WTC11 (cell line): ENCODE measurements around the gene CPPED1. TPM values are rescaled to one million over a fixed set of nuclear protein-coding genes. Genes with fewer than 3 reads are reported as not detected.

Experiments
- ATAC-seq: fragments of 200-7000 bp; cut with Tn5 transposase; 2 replicates; pipeline ENCODE4 v1.10.0; 2021; ENCODE audit warnings: mild to moderate bottlenecking, moderate library complexity
- CTCF ChIA-PET: fragments of 300-600 bp; sonication (Branson Sonifier 250); formaldehyde crosslinking; loops from one replicate; lab custom pipeline; 2021; ENCODE audit warnings: antibody characterized with exemption; lab: Charles Lee
- POLR2A ChIA-PET: fragments of 350-600 bp; sonication (Branson Sonifier 250); formaldehyde crosslinking; loops from one replicate; lab custom pipeline; 2021; ENCODE audit warnings: antibody characterized with exemption; lab: Charles Lee
- DNase-seq: peaks from one replicate; pipeline ENCODE4 v3.0.0; 2021; ENCODE audit warnings: low spot score
- H3K27ac Mint-ChIP-seq: 2 replicates; pipeline ENCODE4 v1.8.0; 2021; ENCODE audit warnings: mixed read lengths
- H3K27me3 Mint-ChIP-seq: 2 replicates; pipeline ENCODE4 v1.8.0; 2021; ENCODE audit warnings: low read depth, mild to moderate bottlenecking, moderate library complexity, mixed read lengths
- H3K36me3 Mint-ChIP-seq: 2 replicates; pipeline ENCODE4 v1.8.0; 2021; ENCODE audit warnings: mixed read lengths
- H3K4me1 Mint-ChIP-seq: 2 replicates; pipeline ENCODE4 v1.8.0; 2022; ENCODE audit warnings: mixed read lengths
- H3K4me3 Mint-ChIP-seq: 2 replicates; pipeline ENCODE4 v1.8.0; 2021; ENCODE audit warnings: mild to moderate bottlenecking, moderate library complexity, mixed read lengths
- H3K9me3 Mint-ChIP-seq: 2 replicates; pipeline ENCODE4 v1.8.0; 2021; ENCODE audit warnings: mixed read lengths
- GTF2I ChIP-seq: fragments of 250-450 bp; sonication (Bioruptor Pico); conservative IDR thresholded peaks from 2 replicates; pipeline ENCODE4 v1.4.0; 2021; ENCODE audit warnings: mild to moderate bottlenecking
- MXD4 ChIP-seq: fragments of 250-450 bp; sonication (Bioruptor Pico); IDR thresholded peaks from 2 replicates; pipeline ENCODE4 v1.8.0; 2021; ENCODE audit warnings: mild to moderate bottlenecking, moderate library complexity, borderline replicate concordance
- MYBL2 ChIP-seq: sonication (generic); formaldehyde crosslinking; IDR thresholded peaks from 2 replicates; pipeline ENCODE4 v1.8.1; 2023; ENCODE audit warnings: mild to moderate bottlenecking, moderate library complexity, missing genetic modification reagents
- RELA ChIP-seq: sonication (generic); formaldehyde crosslinking; IDR thresholded peaks from 2 replicates; pipeline ENCODE4 v1.8.1; 2022; ENCODE audit warnings: missing genetic modification reagents, mild to moderate bottlenecking, borderline replicate concordance
- TEAD4 ChIP-seq: sonication (generic); formaldehyde crosslinking; IDR thresholded peaks from 2 replicates; pipeline ENCODE4 v1.8.0; 2022; ENCODE audit warnings: mild to moderate bottlenecking, missing genetic modification reagents
- ZBTB21 ChIP-seq: sonication (generic); formaldehyde crosslinking; IDR thresholded peaks from 2 replicates; pipeline ENCODE4 v1.8.1; 2023; ENCODE audit warnings: mild to moderate bottlenecking, missing genetic modification reagents, borderline replicate concordance
- ZNF317 ChIP-seq: sonication (generic); formaldehyde crosslinking; IDR thresholded peaks from 2 replicates; pipeline ENCODE4 v1.8.1; 2023; ENCODE audit warnings: low read depth, mild to moderate bottlenecking, moderate library complexity, missing genetic modification reagents, borderline replicate concordance
- total RNA-seq: library from RNA; stranded (reverse); gene quantifications from 3 replicates; pipeline ENCODE4 v1.2.3, GENCODE V29; 2021
- TF ChIP-seq, protein P1 (sequence below): sonication (generic); formaldehyde crosslinking; IDR thresholded peaks from 2 replicates; pipeline ENCODE4 v1.8.0; 2023; ENCODE audit warnings: missing genetic modification reagents, mild to moderate bottlenecking, borderline replicate concordance
- TF ChIP-seq, protein P2 (sequence below): sonication (generic); formaldehyde crosslinking; IDR thresholded peaks from 2 replicates; pipeline ENCODE4 v1.8.1; 2023; ENCODE audit warnings: mild to moderate bottlenecking, missing genetic modification reagents, moderate library complexity
- TF ChIP-seq, protein P3 (sequence below): fragments of 250-450 bp; sonication (Bioruptor Pico); IDR thresholded peaks from 2 replicates; pipeline ENCODE4 v1.8.0; 2021; ENCODE audit warnings: mild to moderate bottlenecking
- TF ChIP-seq, protein P4 (sequence below): sonication (generic); formaldehyde crosslinking; IDR thresholded peaks from 2 replicates; pipeline ENCODE4 v1.8.0; 2022; ENCODE audit warnings: mild to moderate bottlenecking, missing genetic modification reagents
- TF ChIP-seq, protein P5 (sequence below): sonication (generic); formaldehyde crosslinking; IDR thresholded peaks from 2 replicates; pipeline ENCODE4 v1.8.0; 2022; ENCODE audit warnings: mild to moderate bottlenecking, missing genetic modification reagents
- TF ChIP-seq, protein P6 (sequence below): fragments of 250-450 bp; sonication (Bioruptor Pico); conservative IDR thresholded peaks from 2 replicates; pipeline ENCODE4 v1.9.0; 2021; ENCODE audit warnings: mild to moderate bottlenecking
- TF ChIP-seq, protein P7 (sequence below): fragments of 250-450 bp; sonication (Bioruptor Pico); IDR thresholded peaks from 2 replicates; pipeline ENCODE4 v1.9.0; 2021; ENCODE audit warnings: moderate library complexity, mild to moderate bottlenecking, inconsistent platforms, borderline replicate concordance
- TF ChIP-seq, protein P8 (sequence below): sonication (generic); formaldehyde crosslinking; conservative IDR thresholded peaks from 2 replicates; pipeline ENCODE4 v1.8.1; 2022; ENCODE audit warnings: mild to moderate bottlenecking, missing genetic modification reagents
- TF ChIP-seq, protein P9 (sequence below): sonication (generic); formaldehyde crosslinking; IDR thresholded peaks from 2 replicates; pipeline ENCODE4 v1.8.1; 2022; ENCODE audit warnings: mild to moderate bottlenecking, missing genetic modification reagents, moderate library complexity, borderline replicate concordance
- TF ChIP-seq, protein P10 (sequence below): sonication (generic); formaldehyde crosslinking; IDR thresholded peaks from 2 replicates; pipeline ENCODE4 v1.8.0; 2023; ENCODE audit warnings: mild to moderate bottlenecking, missing genetic modification reagents

Gene CPPED1
- total RNA-seq, 1 experiment from 2014 or later, result 8.8 TPM

DNA sequence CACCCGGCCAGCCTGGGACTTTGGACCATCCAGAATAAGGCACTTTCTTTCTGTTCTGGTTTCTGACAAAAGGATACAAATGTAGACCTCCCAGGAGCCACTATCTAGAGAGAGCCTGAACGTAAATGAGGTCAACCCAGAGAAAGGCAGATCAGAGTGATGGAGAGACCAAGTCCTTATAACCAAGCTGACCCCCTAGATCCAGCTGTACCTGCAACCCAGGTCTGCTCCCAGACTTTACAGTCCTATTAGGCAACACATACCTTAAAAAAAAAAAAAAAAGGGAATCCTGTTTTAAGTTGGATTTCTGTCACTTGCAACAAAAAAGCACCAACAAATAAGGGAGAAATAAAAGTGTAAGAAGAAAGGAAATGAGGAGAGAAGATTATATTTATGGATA is 23.2 kb downstream of the CPPED1 start:
- H3K27me3 Mint-ChIP-seq, result no peaks in the 10 kb centered on the region
- POLR2A ChIA-PET, result no interaction called here
- H3K27ac Mint-ChIP-seq, result no peak overlapping the region
- no peak for DNase-seq
- peaks cover 14% of the 10 kb centered on the region; the same call in 1 of the 2 replicates for H3K9me3 Mint-ChIP-seq
- no peak for TF ChIP-seq RELA (CRISPR knock-in tag)
- TF ChIP-seq MXD4, result no peak
- no peak for TF ChIP-seq ZNF317 (CRISPR knock-in tag)
- TF ChIP-seq, protein P1, sequence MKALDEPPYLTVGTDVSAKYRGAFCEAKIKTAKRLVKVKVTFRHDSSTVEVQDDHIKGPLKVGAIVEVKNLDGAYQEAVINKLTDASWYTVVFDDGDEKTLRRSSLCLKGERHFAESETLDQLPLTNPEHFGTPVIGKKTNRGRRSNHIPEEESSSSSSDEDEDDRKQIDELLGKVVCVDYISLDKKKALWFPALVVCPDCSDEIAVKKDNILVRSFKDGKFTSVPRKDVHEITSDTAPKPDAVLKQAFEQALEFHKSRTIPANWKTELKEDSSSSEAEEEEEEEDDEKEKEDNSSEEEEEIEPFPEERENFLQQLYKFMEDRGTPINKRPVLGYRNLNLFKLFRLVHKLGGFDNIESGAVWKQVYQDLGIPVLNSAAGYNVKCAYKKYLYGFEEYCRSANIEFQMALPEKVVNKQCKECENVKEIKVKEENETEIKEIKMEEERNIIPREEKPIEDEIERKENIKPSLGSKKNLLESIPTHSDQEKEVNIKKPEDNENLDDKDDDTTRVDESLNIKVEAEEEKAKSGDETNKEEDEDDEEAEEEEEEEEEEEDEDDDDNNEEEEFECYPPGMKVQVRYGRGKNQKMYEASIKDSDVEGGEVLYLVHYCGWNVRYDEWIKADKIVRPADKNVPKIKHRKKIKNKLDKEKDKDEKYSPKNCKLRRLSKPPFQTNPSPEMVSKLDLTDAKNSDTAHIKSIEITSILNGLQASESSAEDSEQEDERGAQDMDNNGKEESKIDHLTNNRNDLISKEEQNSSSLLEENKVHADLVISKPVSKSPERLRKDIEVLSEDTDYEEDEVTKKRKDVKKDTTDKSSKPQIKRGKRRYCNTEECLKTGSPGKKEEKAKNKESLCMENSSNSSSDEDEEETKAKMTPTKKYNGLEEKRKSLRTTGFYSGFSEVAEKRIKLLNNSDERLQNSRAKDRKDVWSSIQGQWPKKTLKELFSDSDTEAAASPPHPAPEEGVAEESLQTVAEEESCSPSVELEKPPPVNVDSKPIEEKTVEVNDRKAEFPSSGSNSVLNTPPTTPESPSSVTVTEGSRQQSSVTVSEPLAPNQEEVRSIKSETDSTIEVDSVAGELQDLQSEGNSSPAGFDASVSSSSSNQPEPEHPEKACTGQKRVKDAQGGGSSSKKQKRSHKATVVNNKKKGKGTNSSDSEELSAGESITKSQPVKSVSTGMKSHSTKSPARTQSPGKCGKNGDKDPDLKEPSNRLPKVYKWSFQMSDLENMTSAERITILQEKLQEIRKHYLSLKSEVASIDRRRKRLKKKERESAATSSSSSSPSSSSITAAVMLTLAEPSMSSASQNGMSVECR (CRISPR knock-in tag), result no peak
- TF ChIP-seq, protein P2, sequence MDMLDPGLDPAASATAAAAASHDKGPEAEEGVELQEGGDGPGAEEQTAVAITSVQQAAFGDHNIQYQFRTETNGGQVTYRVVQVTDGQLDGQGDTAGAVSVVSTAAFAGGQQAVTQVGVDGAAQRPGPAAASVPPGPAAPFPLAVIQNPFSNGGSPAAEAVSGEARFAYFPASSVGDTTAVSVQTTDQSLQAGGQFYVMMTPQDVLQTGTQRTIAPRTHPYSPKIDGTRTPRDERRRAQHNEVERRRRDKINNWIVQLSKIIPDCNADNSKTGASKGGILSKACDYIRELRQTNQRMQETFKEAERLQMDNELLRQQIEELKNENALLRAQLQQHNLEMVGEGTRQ (CRISPR knock-in tag), result no peak
- TF ChIP-seq, protein P3, sequence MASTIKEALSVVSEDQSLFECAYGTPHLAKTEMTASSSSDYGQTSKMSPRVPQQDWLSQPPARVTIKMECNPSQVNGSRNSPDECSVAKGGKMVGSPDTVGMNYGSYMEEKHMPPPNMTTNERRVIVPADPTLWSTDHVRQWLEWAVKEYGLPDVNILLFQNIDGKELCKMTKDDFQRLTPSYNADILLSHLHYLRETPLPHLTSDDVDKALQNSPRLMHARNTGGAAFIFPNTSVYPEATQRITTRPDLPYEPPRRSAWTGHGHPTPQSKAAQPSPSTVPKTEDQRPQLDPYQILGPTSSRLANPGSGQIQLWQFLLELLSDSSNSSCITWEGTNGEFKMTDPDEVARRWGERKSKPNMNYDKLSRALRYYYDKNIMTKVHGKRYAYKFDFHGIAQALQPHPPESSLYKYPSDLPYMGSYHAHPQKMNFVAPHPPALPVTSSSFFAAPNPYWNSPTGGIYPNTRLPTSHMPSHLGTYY, result no peak
- TF ChIP-seq, protein P4, sequence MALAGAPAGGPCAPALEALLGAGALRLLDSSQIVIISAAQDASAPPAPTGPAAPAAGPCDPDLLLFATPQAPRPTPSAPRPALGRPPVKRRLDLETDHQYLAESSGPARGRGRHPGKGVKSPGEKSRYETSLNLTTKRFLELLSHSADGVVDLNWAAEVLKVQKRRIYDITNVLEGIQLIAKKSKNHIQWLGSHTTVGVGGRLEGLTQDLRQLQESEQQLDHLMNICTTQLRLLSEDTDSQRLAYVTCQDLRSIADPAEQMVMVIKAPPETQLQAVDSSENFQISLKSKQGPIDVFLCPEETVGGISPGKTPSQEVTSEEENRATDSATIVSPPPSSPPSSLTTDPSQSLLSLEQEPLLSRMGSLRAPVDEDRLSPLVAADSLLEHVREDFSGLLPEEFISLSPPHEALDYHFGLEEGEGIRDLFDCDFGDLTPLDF (CRISPR knock-in tag), result no peak
- TF ChIP-seq, protein P5, sequence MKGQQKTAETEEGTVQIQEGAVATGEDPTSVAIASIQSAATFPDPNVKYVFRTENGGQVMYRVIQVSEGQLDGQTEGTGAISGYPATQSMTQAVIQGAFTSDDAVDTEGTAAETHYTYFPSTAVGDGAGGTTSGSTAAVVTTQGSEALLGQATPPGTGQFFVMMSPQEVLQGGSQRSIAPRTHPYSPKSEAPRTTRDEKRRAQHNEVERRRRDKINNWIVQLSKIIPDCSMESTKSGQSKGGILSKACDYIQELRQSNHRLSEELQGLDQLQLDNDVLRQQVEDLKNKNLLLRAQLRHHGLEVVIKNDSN (CRISPR knock-in tag), result no peak
- TF ChIP-seq, protein P6, sequence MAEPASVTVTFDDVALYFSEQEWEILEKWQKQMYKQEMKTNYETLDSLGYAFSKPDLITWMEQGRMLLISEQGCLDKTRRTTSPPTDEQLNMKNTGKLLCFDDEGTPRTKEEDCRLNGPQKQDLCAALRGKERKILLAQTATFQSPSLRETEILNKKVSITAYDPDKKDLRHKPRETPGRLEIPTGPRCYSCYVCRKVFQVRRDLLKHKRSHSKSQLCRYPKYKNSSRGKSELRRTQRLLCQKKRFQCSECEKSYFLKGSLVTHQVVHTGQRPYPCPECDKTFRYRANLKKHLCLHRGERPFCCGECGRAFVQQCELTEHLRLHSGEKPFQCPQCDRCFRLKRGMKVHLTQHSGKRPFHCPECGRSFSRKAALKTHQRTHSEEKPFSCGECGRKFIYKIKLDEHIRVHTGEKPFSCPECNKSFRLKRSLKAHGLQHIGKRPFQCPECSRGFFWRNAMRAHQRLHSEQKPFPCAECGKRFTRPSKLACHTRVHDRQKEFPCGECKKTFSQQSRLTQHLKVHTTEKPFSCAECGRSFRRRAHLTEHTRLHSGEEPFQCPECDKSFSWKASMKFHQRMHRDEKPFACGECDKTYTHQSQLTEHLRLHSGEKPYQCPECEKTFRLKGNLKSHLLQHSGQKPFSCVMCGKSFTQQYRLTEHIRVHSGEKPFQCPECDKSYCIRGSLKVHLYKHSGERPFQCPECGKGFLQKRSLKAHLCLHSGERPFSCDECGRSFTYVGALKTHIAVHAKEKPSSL (CRISPR knock-in tag), result no peak
- TF ChIP-seq GTF2I (CRISPR knock-in tag), result no peak
- TF ChIP-seq MYBL2 (CRISPR knock-in tag), result no peak
- TF ChIP-seq, protein P7, sequence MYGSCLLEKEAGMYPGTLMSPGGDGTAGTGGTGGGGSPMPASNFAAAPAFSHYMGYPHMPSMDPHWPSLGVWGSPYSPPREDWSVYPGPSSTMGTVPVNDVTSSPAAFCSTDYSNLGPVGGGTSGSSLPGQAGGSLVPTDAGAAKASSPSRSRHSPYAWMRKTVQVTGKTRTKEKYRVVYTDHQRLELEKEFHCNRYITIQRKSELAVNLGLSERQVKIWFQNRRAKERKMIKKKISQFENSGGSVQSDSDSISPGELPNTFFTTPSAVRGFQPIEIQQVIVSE (CRISPR knock-in tag), result no peak
- TF ChIP-seq, protein P8, sequence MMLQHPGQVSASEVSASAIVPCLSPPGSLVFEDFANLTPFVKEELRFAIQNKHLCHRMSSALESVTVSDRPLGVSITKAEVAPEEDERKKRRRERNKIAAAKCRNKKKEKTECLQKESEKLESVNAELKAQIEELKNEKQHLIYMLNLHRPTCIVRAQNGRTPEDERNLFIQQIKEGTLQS (CRISPR knock-in tag), result no peak
- TF ChIP-seq, protein P9, sequence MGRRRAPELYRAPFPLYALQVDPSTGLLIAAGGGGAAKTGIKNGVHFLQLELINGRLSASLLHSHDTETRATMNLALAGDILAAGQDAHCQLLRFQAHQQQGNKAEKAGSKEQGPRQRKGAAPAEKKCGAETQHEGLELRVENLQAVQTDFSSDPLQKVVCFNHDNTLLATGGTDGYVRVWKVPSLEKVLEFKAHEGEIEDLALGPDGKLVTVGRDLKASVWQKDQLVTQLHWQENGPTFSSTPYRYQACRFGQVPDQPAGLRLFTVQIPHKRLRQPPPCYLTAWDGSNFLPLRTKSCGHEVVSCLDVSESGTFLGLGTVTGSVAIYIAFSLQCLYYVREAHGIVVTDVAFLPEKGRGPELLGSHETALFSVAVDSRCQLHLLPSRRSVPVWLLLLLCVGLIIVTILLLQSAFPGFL, result no peak
- no peak for TF ChIP-seq ZBTB21 (CRISPR knock-in tag)
- TF ChIP-seq, protein P10, sequence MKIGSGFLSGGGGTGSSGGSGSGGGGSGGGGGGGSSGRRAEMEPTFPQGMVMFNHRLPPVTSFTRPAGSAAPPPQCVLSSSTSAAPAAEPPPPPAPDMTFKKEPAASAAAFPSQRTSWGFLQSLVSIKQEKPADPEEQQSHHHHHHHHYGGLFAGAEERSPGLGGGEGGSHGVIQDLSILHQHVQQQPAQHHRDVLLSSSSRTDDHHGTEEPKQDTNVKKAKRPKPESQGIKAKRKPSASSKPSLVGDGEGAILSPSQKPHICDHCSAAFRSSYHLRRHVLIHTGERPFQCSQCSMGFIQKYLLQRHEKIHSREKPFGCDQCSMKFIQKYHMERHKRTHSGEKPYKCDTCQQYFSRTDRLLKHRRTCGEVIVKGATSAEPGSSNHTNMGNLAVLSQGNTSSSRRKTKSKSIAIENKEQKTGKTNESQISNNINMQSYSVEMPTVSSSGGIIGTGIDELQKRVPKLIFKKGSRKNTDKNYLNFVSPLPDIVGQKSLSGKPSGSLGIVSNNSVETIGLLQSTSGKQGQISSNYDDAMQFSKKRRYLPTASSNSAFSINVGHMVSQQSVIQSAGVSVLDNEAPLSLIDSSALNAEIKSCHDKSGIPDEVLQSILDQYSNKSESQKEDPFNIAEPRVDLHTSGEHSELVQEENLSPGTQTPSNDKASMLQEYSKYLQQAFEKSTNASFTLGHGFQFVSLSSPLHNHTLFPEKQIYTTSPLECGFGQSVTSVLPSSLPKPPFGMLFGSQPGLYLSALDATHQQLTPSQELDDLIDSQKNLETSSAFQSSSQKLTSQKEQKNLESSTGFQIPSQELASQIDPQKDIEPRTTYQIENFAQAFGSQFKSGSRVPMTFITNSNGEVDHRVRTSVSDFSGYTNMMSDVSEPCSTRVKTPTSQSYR (CRISPR knock-in tag), result no peak
- no peak for TF ChIP-seq TEAD4 (CRISPR knock-in tag)
- H3K4me1 Mint-ChIP-seq, result no peaks in the 10 kb centered on the region
- no peak overlapping the region for H3K4me3 Mint-ChIP-seq
- CTCF ChIA-PET, result no interaction called here
- no peak for ATAC-seq
- peaks cover 13% of the 10 kb centered on the region for H3K36me3 Mint-ChIP-seq
